GM18508 (cell line): ENCODE data around the gene CTAG1A.
"Not testable (repeated sequence)": the region's sequence is repeated elsewhere in the genome, so short reads cannot be mapped to it uniquely, and the experiment has no call there.

Source experiments
- ATAC-seq: cut with Tn5 transposase; IDR thresholded peaks from one replicate; pipeline ENCODE4 v1.9.1; 2021; ENCODE audit warnings: moderate number of reproducible peaks; ENCODE audit not compliant: insufficient read depth, unreplicated experiment

The CTAG1A gene

GRCh38 chrX:154584585-154585183 is at the start of gene CTAG1A:
CTAG1A (plus strand) TSS chrX:154585133; CDS start chrX:154585207, 74 bp downstream.
- ATAC-seq: not testable (repeated sequence)

- ATAC-seq: no peak
Observed at GRCh38 chrX:154535892-154536291, 49.0 kb upstream of the CTAG1A start.

GRCh38 chrX:154539077-154539476 is 45.9 kb upstream of the CTAG1A start:
- no peak for ATAC-seq

- ATAC-seq: not testable (repeated sequence)
Observed at GRCh38 chrX:154540365-154540764, 44.6 kb upstream of the CTAG1A start.

GRCh38 chrX:154540897-154541535 is 43.9 kb upstream of the CTAG1A start:
- no peak for ATAC-seq

GRCh38 chrX:154541589-154541895 is 43.4 kb upstream of the CTAG1A start:
- no peak for ATAC-seq

- no peak for ATAC-seq
Observed at GRCh38 chrX:154541896-154542722, 42.8 kb upstream of the CTAG1A start.

- ATAC-seq: no peak
Observed at GRCh38 chrX:154542723-154543424, 42.1 kb upstream of the CTAG1A start.

- ATAC-seq: no peak
Observed at GRCh38 chrX:154545673-154546274, 39.2 kb upstream of the CTAG1A start.

- ATAC-seq: peak; percentile 24
Observed at GRCh38 chrX:154546354-154547244, 38.3 kb upstream of the CTAG1A start, which contains the start of gene G6PD. G6PD (minus strand) TSS chrX:154546846; CDS start chrX:154546155, 691 bp downstream.

- ATAC-seq: peak; percentile 57
Observed at GRCh38 chrX:154547245-154548027, 37.5 kb upstream of the CTAG1A start, which contains the start of gene IKBKG. IKBKG (plus strand) TSS chrX:154547620; CDS start chrX:154552003, 4,383 bp downstream.

- no peak for ATAC-seq
Observed at GRCh38 chrX:154548028-154548316, 37.0 kb upstream of the CTAG1A start.

- ATAC-seq: no peak
Observed at GRCh38 chrX:154549766-154550165, 35.2 kb upstream of the CTAG1A start.

- not testable (repeated sequence) for ATAC-seq
Observed at GRCh38 chrX:154552112-154552806, 32.7 kb upstream of the CTAG1A start.

GRCh38 chrX:154558060-154558690 is 26.8 kb upstream of the CTAG1A start:
- ATAC-seq: not testable (repeated sequence)

- not testable (repeated sequence) for ATAC-seq
Observed at GRCh38 chrX:154558896-154559295, 26.0 kb upstream of the CTAG1A start.

GRCh38 chrX:154560326-154560725 is 24.6 kb upstream of the CTAG1A start:
- ATAC-seq: not testable (repeated sequence)
